ENCODE results near the gene STX17. TPM values are rescaled to one million over a fixed set of nuclear protein-coding genes. Genes with fewer than 3 reads are reported as not detected.
A peak's percentile ranks its signal among the peaks of the same experiment; 100 is the strongest.

STX17 gene
- total and polyA plus RNA-seq, 12 donors: 5.4 to 47.2 (median 29.1) TPM

DNA sequence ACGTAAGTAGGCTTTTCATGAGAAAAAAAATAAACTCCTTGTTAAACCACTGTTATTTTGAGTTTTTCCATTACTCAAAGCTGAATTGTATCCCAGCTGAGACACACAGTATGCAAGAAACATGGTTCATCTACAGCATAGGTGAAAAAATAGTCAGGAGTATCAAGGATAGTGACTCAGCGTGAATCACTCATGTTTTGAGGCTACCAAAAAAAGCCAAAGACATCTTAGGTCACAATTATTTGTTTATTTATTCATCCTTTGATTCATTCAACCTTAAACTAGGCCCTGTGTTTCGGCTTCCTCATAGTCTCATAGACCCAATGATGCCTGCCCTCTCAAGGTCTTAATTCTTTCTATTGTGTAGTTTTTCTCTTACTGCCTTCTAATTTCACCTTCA is 32.9 kb upstream of the STX17 start:
- H3K4me1 ChIP-seq (replicated peaks in 1 of 2): peaks cover 0 to 4% of the 10 kb centered on the region in 2 donors
- no peaks in the 10 kb centered on the region for H3K27me3 ChIP-seq
- intact Hi-C loops (cut with DNase I): no loop called here
- H3K4me3 ChIP-seq: no peak overlapping the region
- no peak for TF ChIP-seq POLR2A (IDR thresholded peaks at IDR 0.05)
- TF ChIP-seq, protein P1, sequence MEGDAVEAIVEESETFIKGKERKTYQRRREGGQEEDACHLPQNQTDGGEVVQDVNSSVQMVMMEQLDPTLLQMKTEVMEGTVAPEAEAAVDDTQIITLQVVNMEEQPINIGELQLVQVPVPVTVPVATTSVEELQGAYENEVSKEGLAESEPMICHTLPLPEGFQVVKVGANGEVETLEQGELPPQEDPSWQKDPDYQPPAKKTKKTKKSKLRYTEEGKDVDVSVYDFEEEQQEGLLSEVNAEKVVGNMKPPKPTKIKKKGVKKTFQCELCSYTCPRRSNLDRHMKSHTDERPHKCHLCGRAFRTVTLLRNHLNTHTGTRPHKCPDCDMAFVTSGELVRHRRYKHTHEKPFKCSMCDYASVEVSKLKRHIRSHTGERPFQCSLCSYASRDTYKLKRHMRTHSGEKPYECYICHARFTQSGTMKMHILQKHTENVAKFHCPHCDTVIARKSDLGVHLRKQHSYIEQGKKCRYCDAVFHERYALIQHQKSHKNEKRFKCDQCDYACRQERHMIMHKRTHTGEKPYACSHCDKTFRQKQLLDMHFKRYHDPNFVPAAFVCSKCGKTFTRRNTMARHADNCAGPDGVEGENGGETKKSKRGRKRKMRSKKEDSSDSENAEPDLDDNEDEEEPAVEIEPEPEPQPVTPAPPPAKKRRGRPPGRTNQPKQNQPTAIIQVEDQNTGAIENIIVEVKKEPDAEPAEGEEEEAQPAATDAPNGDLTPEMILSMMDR (IDR thresholded peaks at IDR 0.05): no peak
- H3K36me3 ChIP-seq (replicated peaks in 1 of 2): no peaks in the 10 kb centered on the region
- DNase-seq: peak in 3 of 7 donors; percentile 6 to 28 (median 24)
- H3K9me3 ChIP-seq (replicated peaks in 1 of 3): no peaks in the 10 kb centered on the region
- WGBS, 4 donors: 48 to 54% (median 49%) methylated on average over 3 of the region's 3 CpGs
- H3K27ac ChIP-seq: peak overlapping the region in 2 of 5 donors; percentile 16 to 67

DNA sequence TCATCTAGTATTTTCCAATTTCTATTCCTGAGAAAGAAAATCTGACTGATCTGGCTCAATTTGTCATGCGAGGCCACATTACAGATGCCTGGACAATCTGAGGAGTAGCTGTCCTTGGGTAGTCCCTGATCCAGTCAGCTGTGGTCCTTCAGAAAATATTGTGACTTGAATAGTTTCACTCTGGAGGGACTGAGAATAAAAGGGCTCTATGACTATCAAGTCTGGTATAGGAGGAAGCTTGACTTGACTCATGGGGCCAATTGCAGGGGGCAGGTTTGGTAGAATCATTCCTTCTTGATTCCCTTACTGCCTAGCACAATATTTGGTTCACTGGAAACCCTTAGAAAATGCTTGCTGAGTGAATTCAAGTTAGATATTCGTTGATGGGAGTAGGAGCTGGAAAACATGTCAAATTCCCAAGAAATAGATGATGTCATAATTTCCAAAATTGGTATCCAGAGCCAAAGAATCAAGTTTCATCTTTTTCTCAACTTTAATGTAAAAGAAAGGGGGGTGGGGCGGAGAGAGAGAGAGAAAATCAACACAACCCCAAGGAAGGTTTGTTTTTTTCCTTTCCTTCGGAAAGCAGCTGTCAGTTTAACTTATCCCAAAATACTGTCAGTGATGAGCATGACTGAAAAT is 32.4 kb upstream of the STX17 start:
- Histone ChIP-seq H3K9me3 (replicated peaks in 1 of 3) (no peaks in the 10 kb centered on the region), H3K27ac (peak overlapping the region in 3 of 5 donors; percentile 16 to 67 (median 45)), H3K4me1 (replicated peaks in 1 of 2) (peaks cover 0 to 4% of the 10 kb centered on the region in 2 donors), H3K27me3 (no peaks in the 10 kb centered on the region), H3K36me3 (replicated peaks in 1 of 2) (no peaks in the 10 kb centered on the region), H3K4me3 (no peak overlapping the region)
- intact Hi-C loops (cut with DNase I): no loop called here
- TF ChIP-seq, protein P1 (IDR thresholded peaks at IDR 0.05): no peak
- TF ChIP-seq POLR2A (IDR thresholded peaks at IDR 0.05): no peak
- WGBS, 4 donors: 70 to 80% (median 76%) methylated on average over 4 of the region's 4 CpGs
- DNase-seq: peak in 2 of 7 donors; percentile 11 to 21

DNA sequence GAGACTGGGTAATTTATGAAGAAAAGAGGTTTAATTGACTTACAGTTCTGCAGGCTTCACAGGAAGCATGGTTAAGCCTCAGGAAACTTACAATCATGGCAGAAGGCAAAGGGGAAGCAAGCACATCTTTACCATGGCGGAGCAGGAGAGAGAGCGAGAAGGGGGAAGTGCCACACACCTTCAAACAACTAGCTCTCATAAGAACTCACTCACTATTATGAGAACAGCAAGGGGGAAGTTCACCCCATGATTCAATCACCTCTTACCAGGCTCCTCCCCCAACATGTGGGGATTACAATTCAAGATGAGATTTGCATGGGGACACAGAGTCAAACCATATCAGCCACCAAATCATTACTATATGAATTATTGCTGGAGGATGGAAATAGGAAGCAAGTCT is 30.3 kb upstream of the STX17 start:
- Histone ChIP-seq H3K36me3 (replicated peaks in 1 of 2) (no peaks in the 10 kb centered on the region), H3K27me3 (no peaks in the 10 kb centered on the region), H3K27ac (no peak overlapping the region), H3K9me3 (replicated peaks in 1 of 3) (no peaks in the 10 kb centered on the region), H3K4me1 (replicated peaks in 1 of 2) (peaks cover 0 to 4% of the 10 kb centered on the region in 2 donors), H3K4me3 (no peak overlapping the region)
- TF ChIP-seq, protein P1 (IDR thresholded peaks at IDR 0.05): no peak
- intact Hi-C loops (cut with DNase I): no loop called here
- 87 to 94% (median 90%) methylated on average over 2 of the region's 2 CpGs for WGBS, 4 donors
- DNase-seq: no peak

DNA sequence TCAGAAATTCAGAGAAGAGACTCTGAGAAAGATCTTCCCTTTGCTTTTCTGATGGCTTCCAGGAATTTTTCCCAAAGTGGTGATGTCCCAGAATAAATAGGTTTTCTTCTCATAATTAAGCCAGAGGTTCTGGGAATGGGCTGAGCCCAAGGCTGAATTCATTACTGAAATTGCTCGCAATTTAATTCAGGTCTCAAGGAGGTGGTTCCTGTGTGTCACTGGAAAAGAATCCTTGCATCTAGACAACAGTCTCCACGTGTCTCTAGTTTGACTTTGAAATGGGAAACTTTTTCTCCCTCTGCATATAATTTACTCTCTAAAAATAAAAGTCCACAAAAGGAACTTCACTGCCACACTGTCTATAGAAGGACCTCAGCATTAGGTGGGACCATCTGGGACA is 27.8 kb upstream of the STX17 start:
- no peak overlapping the region for H3K27ac ChIP-seq
- DNase-seq: no peak
- TF ChIP-seq POLR2A (IDR thresholded peaks at IDR 0.05): no peak
- TF ChIP-seq, protein P1 (IDR thresholded peaks at IDR 0.05): no peak
- no peak overlapping the region for H3K4me3 ChIP-seq
- H3K9me3 ChIP-seq (replicated peaks in 1 of 3): no peaks in the 10 kb centered on the region
- H3K27me3 ChIP-seq: no peaks in the 10 kb centered on the region
- H3K36me3 ChIP-seq (replicated peaks in 1 of 2): no peaks in the 10 kb centered on the region
- H3K4me1 ChIP-seq (replicated peaks in 1 of 2): peaks cover 0 to 4% of the 10 kb centered on the region in 2 donors
- intact Hi-C loops (cut with DNase I): no loop called here
- 84 to 89% (median 85%) methylated on average over 2 of the region's 2 CpGs for WGBS, 4 donors
